GM12875 (cell line): Measurements from ENCODE around the gene TTC9B.
"Not testable (repeated sequence)": the region's sequence is repeated elsewhere in the genome, so short reads cannot be mapped to it uniquely, and the experiment has no call there.

Experiments used
- H3K4me3 ChIP-seq: one replicate; pipeline ENCODE4 v1.5.1; 2011; ENCODE audit warnings: low read depth, low read length, control low read depth
- TF ChIP-seq, protein P1 (sequence below): IDR thresholded peaks from 2 replicates; pipeline ENCODE4 v1.5.1; 2011; ENCODE audit warnings: low read depth, mild to moderate bottlenecking, control low read depth, inconsistent platforms, low read length, moderate library complexity, borderline replicate concordance; ENCODE audit not compliant: insufficient read depth

The TTC9B gene

DNA sequence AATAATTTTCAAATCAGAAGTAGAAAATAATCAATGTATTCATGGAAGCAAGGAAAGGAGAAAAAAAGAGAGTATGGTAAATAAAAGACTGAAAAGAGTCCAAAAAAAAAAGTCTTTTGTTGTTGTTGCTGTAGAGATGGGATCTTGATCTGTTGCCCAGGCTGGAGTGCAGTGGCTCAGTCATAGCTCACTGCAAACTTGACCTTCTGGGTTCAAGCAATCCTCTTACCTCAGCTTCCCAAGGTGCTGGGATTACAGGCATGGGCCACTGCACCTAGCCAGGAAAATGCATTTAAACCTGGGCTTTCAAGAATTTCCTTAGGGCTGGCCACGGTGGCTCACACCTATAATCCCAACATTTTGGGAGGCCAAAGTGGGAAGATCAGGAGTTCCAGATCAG is 33.9 kb downstream of the TTC9B start:
- TF ChIP-seq, protein P1, sequence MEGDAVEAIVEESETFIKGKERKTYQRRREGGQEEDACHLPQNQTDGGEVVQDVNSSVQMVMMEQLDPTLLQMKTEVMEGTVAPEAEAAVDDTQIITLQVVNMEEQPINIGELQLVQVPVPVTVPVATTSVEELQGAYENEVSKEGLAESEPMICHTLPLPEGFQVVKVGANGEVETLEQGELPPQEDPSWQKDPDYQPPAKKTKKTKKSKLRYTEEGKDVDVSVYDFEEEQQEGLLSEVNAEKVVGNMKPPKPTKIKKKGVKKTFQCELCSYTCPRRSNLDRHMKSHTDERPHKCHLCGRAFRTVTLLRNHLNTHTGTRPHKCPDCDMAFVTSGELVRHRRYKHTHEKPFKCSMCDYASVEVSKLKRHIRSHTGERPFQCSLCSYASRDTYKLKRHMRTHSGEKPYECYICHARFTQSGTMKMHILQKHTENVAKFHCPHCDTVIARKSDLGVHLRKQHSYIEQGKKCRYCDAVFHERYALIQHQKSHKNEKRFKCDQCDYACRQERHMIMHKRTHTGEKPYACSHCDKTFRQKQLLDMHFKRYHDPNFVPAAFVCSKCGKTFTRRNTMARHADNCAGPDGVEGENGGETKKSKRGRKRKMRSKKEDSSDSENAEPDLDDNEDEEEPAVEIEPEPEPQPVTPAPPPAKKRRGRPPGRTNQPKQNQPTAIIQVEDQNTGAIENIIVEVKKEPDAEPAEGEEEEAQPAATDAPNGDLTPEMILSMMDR, result no peak
- H3K4me3 ChIP-seq, result no peak overlapping the region

DNA sequence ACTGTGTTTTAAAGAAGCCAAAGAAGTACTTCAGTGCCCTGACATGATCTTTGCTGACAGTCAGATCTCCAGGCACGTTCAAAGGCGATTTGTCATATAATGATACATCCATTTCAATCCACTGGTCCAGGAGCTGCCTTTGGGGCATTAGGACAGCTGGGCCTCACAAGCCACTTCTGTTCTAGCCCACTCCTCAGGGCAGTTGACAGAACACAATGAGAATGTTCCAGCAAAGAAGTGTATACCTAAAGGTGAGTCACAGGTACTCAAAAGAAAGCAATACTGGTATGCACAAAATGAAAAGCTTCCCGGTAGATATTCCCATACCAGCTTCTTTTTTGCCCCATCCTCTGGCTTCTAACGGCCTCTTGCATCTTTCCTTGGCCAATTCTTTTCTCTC is 39.4 kb downstream of the TTC9B start:
- no peak overlapping the region for H3K4me3 ChIP-seq
- TF ChIP-seq, protein P1, result no peak

DNA sequence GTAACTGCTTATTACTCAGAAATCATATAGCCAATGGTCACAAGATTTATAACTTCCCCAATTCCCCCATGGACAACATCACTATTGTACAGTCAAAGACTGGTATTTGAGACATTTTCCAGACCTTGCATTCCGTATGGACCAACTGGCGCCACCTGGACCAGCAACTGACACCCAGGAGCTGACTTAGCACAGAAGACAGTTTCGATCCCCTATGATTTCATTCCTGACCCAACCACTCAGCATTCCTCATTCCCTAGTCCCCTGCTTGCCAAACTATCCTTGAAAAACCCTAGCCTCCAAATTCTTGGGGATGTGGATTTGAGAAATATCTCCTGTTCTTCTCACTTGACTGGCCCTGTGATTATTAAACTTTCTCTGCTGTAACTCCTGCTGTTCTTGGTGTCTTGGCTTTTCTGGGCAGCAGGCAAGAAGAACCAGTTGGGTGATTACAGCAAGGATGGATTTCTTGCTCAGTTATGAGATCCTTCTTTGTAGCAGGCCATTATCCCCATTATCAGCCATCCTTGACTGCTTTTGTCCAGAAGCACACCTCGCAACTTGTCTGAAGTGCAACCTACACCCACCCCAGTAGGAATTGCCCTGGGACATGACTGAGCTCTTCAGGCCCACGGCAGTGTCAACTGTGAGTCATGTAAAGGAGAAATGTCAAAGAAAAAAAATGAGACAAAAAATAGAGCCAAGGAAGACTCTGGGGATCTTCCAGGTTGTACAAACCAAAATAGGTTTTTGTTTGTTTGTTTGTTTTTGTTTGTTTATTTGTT is 40.7 kb downstream of the TTC9B start:
- no peak overlapping the region for H3K4me3 ChIP-seq
- TF ChIP-seq, protein P1, result no peak

DNA sequence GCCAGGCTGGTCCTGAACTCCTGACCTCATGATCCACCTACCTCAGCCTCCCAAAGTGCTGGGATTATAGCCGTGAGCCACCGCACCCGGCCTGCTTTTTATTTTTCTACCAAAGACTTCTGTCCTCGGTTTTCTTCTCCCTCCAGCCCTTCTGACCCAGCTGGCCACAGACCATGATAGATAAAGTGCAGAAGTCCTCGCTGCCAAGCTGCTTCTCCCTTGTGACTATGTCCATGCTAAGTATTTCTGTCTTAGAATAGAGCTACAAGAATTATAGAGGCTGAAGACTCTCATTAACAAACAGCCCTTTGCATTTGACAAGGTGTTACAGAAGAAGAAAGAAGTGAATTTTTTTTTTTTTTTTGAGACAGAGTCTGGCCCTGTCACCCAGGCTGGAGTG is 42.4 kb downstream of the TTC9B start:
- TF ChIP-seq, protein P1, result no peak

DNA sequence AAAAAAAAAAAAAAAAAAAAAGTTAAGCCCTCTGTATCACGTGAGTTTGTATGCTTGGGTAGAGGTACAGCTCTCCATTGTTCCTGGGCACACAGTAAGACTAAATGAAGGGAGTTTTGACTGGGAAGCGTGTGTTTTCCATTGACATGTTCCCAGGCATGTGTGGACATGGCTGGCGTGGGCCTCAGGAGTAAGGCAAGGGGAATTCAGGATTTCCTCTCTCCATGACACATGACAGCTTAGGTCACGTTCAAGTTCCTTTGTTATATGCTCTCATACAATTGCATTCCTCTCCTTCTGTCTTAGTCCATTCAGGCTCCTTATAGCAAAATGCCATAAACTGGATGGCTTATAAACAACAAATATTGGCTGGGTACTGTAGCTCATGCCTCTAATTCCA is 44.1 kb downstream of the TTC9B start:
- no peak overlapping the region for H3K4me3 ChIP-seq

More for the DNA sequence above, 42.4 kb downstream of the TTC9B start:
- no peak overlapping the region for H3K4me3 ChIP-seq

DNA sequence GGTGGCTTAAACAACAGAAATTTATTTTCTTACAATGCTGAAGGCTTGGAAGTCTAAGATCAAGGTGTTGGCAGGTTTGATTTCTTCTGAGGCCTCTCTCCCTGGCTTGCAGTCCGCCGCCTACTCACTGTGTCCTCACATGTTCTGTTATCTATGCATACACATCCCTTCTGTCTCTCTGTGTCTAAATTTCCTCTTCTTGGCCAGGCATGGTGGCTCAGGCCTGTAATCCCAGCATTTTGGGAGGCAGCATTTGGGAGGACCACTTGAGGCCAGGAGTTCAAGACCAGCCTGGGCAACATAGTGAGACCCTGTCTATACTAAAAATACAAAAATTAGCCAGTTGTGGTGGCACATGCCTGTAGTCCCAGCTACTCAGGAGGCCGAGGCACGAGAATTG is 46.9 kb downstream of the TTC9B start:
- H3K4me3 ChIP-seq, result not testable (repeated sequence)

More for the DNA sequence above, 44.1 kb downstream of the TTC9B start:
- TF ChIP-seq, protein P1, result no peak

DNA sequence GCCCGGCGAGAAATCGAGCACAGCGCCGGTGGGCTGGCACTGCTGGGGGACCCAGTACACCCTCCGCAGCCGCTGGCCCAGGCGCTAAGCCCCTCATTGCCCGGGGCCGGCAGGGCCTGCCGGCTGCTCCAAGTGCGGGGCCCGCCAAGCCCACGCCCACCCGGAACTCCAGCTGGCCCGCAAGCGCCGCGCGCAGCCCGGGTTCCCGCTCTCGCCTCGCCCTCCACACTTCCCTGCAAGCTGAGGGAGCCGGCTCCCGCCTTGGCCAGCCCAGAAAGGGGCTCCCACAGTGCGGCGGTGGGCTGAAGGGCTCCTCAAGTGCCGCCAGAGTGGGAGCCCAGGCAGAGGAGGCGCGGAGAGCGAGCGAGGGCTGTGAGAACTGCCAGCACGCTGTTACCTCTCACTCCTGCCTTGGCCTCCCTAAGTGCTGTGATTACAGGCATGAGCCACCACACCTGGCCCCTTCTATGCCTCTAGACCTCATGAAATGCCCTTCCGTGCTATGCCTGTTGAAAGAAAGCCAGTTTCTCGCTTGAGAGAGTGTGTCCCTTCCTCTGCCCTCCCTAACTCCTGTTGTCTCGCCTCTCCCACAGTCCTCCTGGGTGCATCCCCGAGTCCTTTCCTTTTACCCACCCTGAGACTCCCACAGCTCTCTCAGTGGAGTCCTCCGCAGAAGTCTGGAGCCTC is 47.7 kb downstream of the TTC9B start:
- not testable (repeated sequence) for H3K4me3 ChIP-seq

DNA sequence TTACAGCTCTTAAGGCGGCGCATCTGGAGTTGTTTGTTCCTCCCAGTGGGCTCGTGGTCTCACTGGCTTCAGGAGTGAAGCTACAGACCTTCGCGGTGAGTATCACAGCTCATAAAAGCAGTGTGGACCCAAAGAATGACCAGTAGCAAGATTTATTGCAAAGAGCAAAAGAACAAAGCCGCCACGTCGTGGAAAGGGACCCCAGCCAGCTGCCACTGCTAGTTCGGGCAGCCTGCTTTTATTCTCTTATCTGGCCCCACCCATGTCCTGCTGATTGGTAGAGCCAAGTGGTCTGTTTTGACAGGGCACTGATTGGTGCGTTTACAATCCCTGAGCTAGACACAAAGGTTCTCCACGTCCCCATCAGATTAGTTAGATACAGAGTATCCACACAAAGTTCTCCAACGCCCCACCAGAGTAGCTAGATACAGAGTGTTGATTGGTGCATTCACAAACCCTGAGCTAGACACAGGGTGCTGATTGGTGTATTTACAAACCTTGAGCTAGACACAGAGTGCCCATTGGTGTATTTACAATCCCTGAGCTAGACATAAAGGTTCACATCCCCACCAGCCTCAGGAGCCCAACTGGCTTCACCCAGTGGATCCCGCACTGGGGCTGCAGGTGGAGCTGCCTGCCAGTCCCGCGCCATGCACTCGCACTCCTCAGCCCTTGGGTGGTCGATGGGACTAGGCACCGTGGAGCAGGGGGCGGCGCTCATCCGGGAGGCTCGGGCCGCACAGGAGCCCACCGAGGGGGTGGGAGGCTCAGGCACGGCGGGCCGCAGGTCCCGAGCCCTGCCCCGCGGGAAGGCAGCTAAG is 48.5 kb downstream of the TTC9B start:
- not testable (repeated sequence) for H3K4me3 ChIP-seq
